ENCODE measurements around the gene FAU. TPM values are rescaled to one million over a fixed set of nuclear protein-coding genes. Genes with fewer than 3 reads are reported as not detected.

FAU gene
- 283 and 465 TPM in 2 replicates for total RNA-seq

GRCh38 chr11:65121865-65122696, at the start of gene FAU, which contains the start of gene MRPL49:
Gene FAU, minus strand, starts transcription at chr11:65122134. Its CDS starts 321 bp downstream, at chr11:65121813.
Gene MRPL49, plus strand, starts transcription at chr11:65122321. Its CDS starts 26 bp downstream, at chr11:65122347.

GRCh38 chr11:65170058-65170534, 48.2 kb upstream of the FAU start, which contains the start of gene SPDYC:
Gene SPDYC, plus strand, starts transcription at chr11:65170233. Its CDS starts 1,125 bp downstream, at chr11:65171358.

GRCh38 chr11:65134240-65134951, 12.5 kb upstream of the FAU start, which contains the start of gene SYVN1:
Gene SYVN1, minus strand, starts transcription at chr11:65134519. Its CDS starts 918 bp downstream, at chr11:65133601.

GRCh38 chr11:65117206-65118096, 4.5 kb downstream of the FAU start, which contains the start of gene ZNHIT2:
Gene ZNHIT2, minus strand, starts transcription at chr11:65117701. Its CDS starts 48 bp downstream, at chr11:65117653.

GRCh38 chr11:65111744-65112545, 10.0 kb downstream of the FAU start, which contains the start of gene TM7SF2:
Gene TM7SF2, plus strand, starts transcription at chr11:65111872. Its CDS starts 144 bp downstream, at chr11:65112016.

GRCh38 chr11:65095974-65096806, 25.7 kb downstream of the FAU start, which contains the start of gene VPS51:
Gene VPS51, plus strand, starts transcription at chr11:65096214. Its CDS starts 37 bp downstream, at chr11:65096251.

GRCh38 chr11:65083834-65084597, 37.9 kb downstream of the FAU start, which contains the start of the genes CDCA5 and ZFPL1:
Gene CDCA5, minus strand, starts transcription at chr11:65084040. Its CDS starts 62 bp downstream, at chr11:65083978.
Gene ZFPL1, plus strand, starts transcription at chr11:65084222. Its CDS starts 477 bp downstream, at chr11:65084699.

Other genes with a start within 250 kb of the FAU start
- gene EHD1, start 243.5 kb downstream of the FAU start, total RNA-seq = 19.3 and 24.4 TPM in 2 replicates
- 8.8 and 13.9 TPM in 2 replicates for gene ATG2A, start 204.9 kb downstream of the FAU start, total RNA-seq
- gene PPP2R5B, start 197.4 kb downstream of the FAU start, total RNA-seq = 5.0 and 9.2 TPM in 2 replicates
- gene GPHA2, start 186.2 kb downstream of the FAU start, total RNA-seq = not detected in 2 replicates
- not detected in 2 replicates for gene MAJIN, start 150.0 kb downstream of the FAU start, total RNA-seq
- 0.52 and 0.54 TPM in 2 replicates for gene BATF2, start 125.2 kb downstream of the FAU start, total RNA-seq
- 124 and 130 TPM in 2 replicates for gene ARL2, start 108.0 kb downstream of the FAU start, total RNA-seq
- 7.5 and 9.9 TPM in 2 replicates for gene SNX15, start 94.7 kb downstream of the FAU start, total RNA-seq
- 4.1 and 5.3 TPM in 2 replicates for gene SAC3D1, start 80.9 kb downstream of the FAU start, total RNA-seq
- 11.5 and 12.8 TPM in 2 replicates for gene NAALADL1, start 63.6 kb downstream of the FAU start, total RNA-seq
- gene CDCA5, start 38.1 kb downstream of the FAU start, total RNA-seq = 1.5 and 2.0 TPM in 2 replicates
- gene ZFPL1, start 37.9 kb downstream of the FAU start, total RNA-seq = 16.4 and 20.7 TPM in 2 replicates
- 231 and 291 TPM in 2 replicates for gene VPS51, start 25.9 kb downstream of the FAU start, total RNA-seq
- 6.0 and 12.8 TPM in 2 replicates for gene TM7SF2, start 10.3 kb downstream of the FAU start, total RNA-seq
- 6.3 and 6.4 TPM in 2 replicates for gene ZNHIT2, start 4.4 kb downstream of the FAU start, total RNA-seq
- gene MRPL49, start 187 bp upstream of the FAU start, total RNA-seq = 41.9 and 49.5 TPM in 2 replicates
- 7.9 and 12.3 TPM in 2 replicates for gene SYVN1, start 12.4 kb upstream of the FAU start, total RNA-seq
- gene SPDYC, start 48.1 kb upstream of the FAU start, total RNA-seq = not detected in 2 replicates
- 80.4 and 81.5 TPM in 2 replicates for gene CAPN1, start 59.8 kb upstream of the FAU start, total RNA-seq
- gene POLA2, start 139.8 kb upstream of the FAU start, total RNA-seq = 3.3 and 3.4 TPM in 2 replicates
- gene CDC42EP2, start 192.7 kb upstream of the FAU start, total RNA-seq = 7.3 and 8.2 TPM in 2 replicates
- 17.8 and 25.1 TPM in 2 replicates for gene DPF2, start 211.7 kb upstream of the FAU start, total RNA-seq
- 0.09 and 0.22 TPM in 2 replicates for gene TIGD3, start 232.6 kb upstream of the FAU start, total RNA-seq